HCT116 (cell line): ENCODE measurements around the gene KRTAP12-4. TPM values are rescaled to one million over a fixed set of nuclear protein-coding genes. Genes with fewer than 3 reads are reported as not detected.

ENCODE experiments used
- ATAC-seq: fragments of 200-7000 bp; cut with Tn5 transposase; 2 replicates; pipeline ENCODE4 v1.9.1; 2020; ENCODE audit warnings: mild to moderate bottlenecking, moderate library complexity
- BruUV-seq: library from RNA; stranded (reverse); fragments of 400-500 nt; replicated peaks from 2 replicates; lab custom pipeline; 2021; lab: Mats Ljungman, UMichigan
- CTCF ChIA-PET: fragments of 300-600 bp; sonication (Branson Sonifier 250); formaldehyde crosslinking; loops from one replicate; lab custom pipeline; 2021; ENCODE audit warnings: antibody characterized with exemption; lab: Charles Lee
- POLR2A ChIA-PET: fragments of 300-600, 350-600 bp; sonication (Branson Sonifier 250); formaldehyde crosslinking; loops from one replicate; lab custom pipeline; 2021; ENCODE audit warnings: antibody characterized with exemption; lab: Charles Lee
- RAD21 ChIA-PET, 2 experiments: fragments of 300-600 bp; sonication (Branson Sonifier 250); formaldehyde crosslinking; loops; one replicate each; lab custom pipeline; 2023; ENCODE audit warnings: low total read pairs in 2 of 2; ENCODE audit not compliant: uncharacterized antibody in 2 of 2, unreplicated experiment in 2 of 2, low non-redundant PET in 1 of 2; lab: Charles Lee
- DNase-seq: peaks from one replicate; pipeline ENCODE4 v3.0.0-alpha.2; 2010; ENCODE audit warnings: low read depth, low spot score
- H2AFZ ChIP-seq: fragments of 200-600 bp; shearing (Covaris generic), sonication (generic); 2 replicates; pipeline ENCODE4 v1.6.1; 2017; ENCODE audit warnings: low read depth, mixed run types, mixed read lengths, antibody characterized with exemption, low read length; ENCODE audit not compliant: poor library complexity, severe bottlenecking
- H3K27ac ChIP-seq: 2 replicates; pipeline ENCODE4 v1.5.1; 2012; ENCODE audit warnings: low read depth, low read length
- H3K27me3 ChIP-seq: fragments of 200-600 bp; sonication (generic); 2 replicates; pipeline ENCODE4 v1.6.1; 2016; ENCODE audit warnings: mixed run types, low read length, mixed read lengths; ENCODE audit not compliant: insufficient read depth
- H3K36me3 ChIP-seq, 2 experiments: fragments of 200-500 bp in 1 of 2; fragments of 200-600 bp in 1 of 2; sonication (Bioruptor generic) in 1 of 2; sonication (generic) in 1 of 2; 2 replicates each; pipeline versions ENCODE4 v1.5.1 to v1.6.1; 2014 to 2016; ENCODE audit warnings: low read length in 2 of 2, inconsistent platforms in 1 of 2, mixed read lengths in 1 of 2, mixed run types in 1 of 2; ENCODE audit not compliant: insufficient read depth in 2 of 2, control insufficient read depth in 1 of 2
- H3K4me1 ChIP-seq, 2 experiments: fragments of 200-600 bp in 1 of 2; sonication (generic) in 1 of 2; 2 replicates each; pipeline versions ENCODE4 v1.5.1 to v1.6.1; 2012 to 2017; ENCODE audit warnings: low read length in 2 of 2, inconsistent platforms in 1 of 2, mild to moderate bottlenecking in 1 of 2, mixed read lengths in 1 of 2, mixed run types in 1 of 2, moderate library complexity in 1 of 2; ENCODE audit not compliant: insufficient read depth in 2 of 2, control insufficient read depth in 1 of 2
- H3K4me2 ChIP-seq: fragments of 200-600 bp; sonication (generic); 2 replicates; pipeline ENCODE4 v1.6.1; 2017; ENCODE audit warnings: mixed run types, low read length, mixed read lengths
- H3K4me3 ChIP-seq, 2 experiments: fragments of 200-600 bp in 1 of 2; sonication (generic) in 1 of 2; replicated peaks in 1 of 2; 2 replicates each; pipeline ENCODE4 v1.5.1; 2011 to 2016; ENCODE audit warnings: low read length in 2 of 2, control low read depth in 1 of 2, low read depth in 1 of 2, mild to moderate bottlenecking in 1 of 2, mixed read lengths in 1 of 2, mixed run types in 1 of 2
- H3K79me2 ChIP-seq: fragments of 200-600 bp; sonication (generic); 2 replicates; pipeline ENCODE4 v1.6.1; 2017; ENCODE audit warnings: mild to moderate bottlenecking, mixed run types, low read length, moderate library complexity, mixed read lengths; ENCODE audit not compliant: insufficient read depth
- H3K9ac ChIP-seq: fragments of 200-600 bp; sonication (generic); 2 replicates; pipeline ENCODE4 v1.6.1; 2016; ENCODE audit warnings: low read length, mixed read lengths
- H3K9me2 ChIP-seq: fragments of 200-600 bp; sonication (generic), shearing (Covaris generic); 2 replicates; pipeline ENCODE4 v1.6.1; 2017; ENCODE audit warnings: mixed run types, mild to moderate bottlenecking, moderate library complexity; ENCODE audit not compliant: insufficient read depth
- H3K9me3 ChIP-seq, 2 experiments: fragments of 200-500 bp in 1 of 2; fragments of 200-600 bp in 1 of 2; sonication (Bioruptor generic) in 1 of 2; sonication (generic) in 1 of 2; 2 replicates each; pipeline ENCODE4 v1.6.1; 2014 to 2017; ENCODE audit warnings: low read length in 2 of 2, mixed read lengths in 2 of 2, inconsistent platforms in 1 of 2, low read depth in 1 of 2, mild to moderate bottlenecking in 1 of 2, mixed run types in 1 of 2, moderate library complexity in 1 of 2; ENCODE audit not compliant: control insufficient read depth in 1 of 2, insufficient read depth in 1 of 2
- H4K20me1 ChIP-seq: fragments of 200-600 bp; sonication (generic), shearing (Covaris generic); 2 replicates; pipeline ENCODE4 v1.6.1; 2017; ENCODE audit warnings: mixed run types, mild to moderate bottlenecking, moderate library complexity; ENCODE audit not compliant: insufficient read depth
- CEBPB ChIP-seq: IDR thresholded peaks from 2 replicates; pipeline ENCODE4 v1.6.1; 2012; ENCODE audit warnings: low read depth
- EZH2 ChIP-seq: fragments of 200-600 bp; sonication (generic); IDR thresholded peaks from 2 replicates; pipeline ENCODE4 v1.6.1; 2017; ENCODE audit warnings: antibody characterized with exemption, mixed run types
- RAD21 ChIP-seq: IDR thresholded peaks from 2 replicates; pipeline ENCODE4 v1.6.1; 2012; ENCODE audit warnings: low read depth, mild to moderate bottlenecking
- SRF ChIP-seq: IDR thresholded peaks from 2 replicates; pipeline ENCODE4 v1.6.1; 2012; ENCODE audit warnings: low read depth
- ZNF274 ChIP-seq: fragments of 200-500 bp; sonication (Bioruptor generic); IDR thresholded peaks from 2 replicates; pipeline ENCODE4 v1.6.1; 2014; ENCODE audit warnings: mild to moderate bottlenecking, low read depth, low read length, inconsistent platforms
- intact Hi-C: fragments of 100-400 bp; cut with micrococcal nuclease; formaldehyde crosslinking; loops from 2 replicates; pipeline ENCODE4 v1.10.0; 2022
- total RNA-seq: library from RNA; stranded (reverse); gene quantifications from one replicate; pipeline ENCODE4 v1.2.1, GENCODE V29; 2021; ENCODE audit not compliant: unreplicated experiment
- TF ChIP-seq, protein P1 (sequence below): IDR thresholded peaks from 2 replicates; pipeline ENCODE4 v1.6.1; 2012; ENCODE audit warnings: low read depth
- TF ChIP-seq, protein P2 (sequence below): IDR thresholded peaks from 2 replicates; pipeline ENCODE4 v1.6.1; 2012
- TF ChIP-seq, protein P3 (sequence below): IDR thresholded peaks from 2 replicates; pipeline ENCODE4 v1.6.1; 2011; ENCODE audit warnings: mild to moderate bottlenecking, low read length, moderate library complexity; ENCODE audit not compliant: insufficient replicate concordance; ENCODE audit errors: extremely low read depth
- TF ChIP-seq, protein P4 (sequence below): IDR thresholded peaks from 2 replicates; pipeline ENCODE4 v1.6.1; 2012

The KRTAP12-4 gene
- total RNA-seq, 1 experiment from 2014 or later = not detected

DNA sequence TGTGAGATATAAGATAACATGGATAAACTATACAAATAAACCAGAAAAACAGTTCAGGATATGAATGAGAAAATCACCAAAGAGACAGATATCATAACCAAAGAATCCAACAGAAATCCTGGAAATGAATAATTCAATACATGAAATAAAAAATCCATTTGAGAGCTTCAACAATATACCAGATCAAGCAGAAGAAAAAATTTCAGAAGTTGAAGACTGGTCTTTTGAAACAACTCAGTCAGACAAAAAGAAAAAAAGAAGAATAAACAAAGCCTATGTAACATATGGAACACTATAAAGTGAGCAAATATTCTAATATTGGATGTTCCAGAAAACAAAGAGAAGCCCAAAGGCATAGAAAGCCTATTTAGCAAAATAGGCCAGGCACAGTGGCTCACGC is 17.5 kb upstream of the KRTAP12-4 start:
- intact Hi-C loops = loop anchor here (10.0 kb wide), 1 partner anchor 107 kb away; no protein-coding TSS in a partner anchor
- no peaks in the 10 kb centered on the region for H3K79me2 ChIP-seq
- no peak overlapping the region for H2AFZ ChIP-seq
- DNase-seq = no peak
- H4K20me1 ChIP-seq = no peaks in the 10 kb centered on the region
- BruUV-seq = no TSS peak
- H3K4me2 ChIP-seq = no peak overlapping the region
- no peak overlapping the region for H3K27ac ChIP-seq
- no peaks in the 10 kb centered on the region for H3K4me1 ChIP-seq
- no peak overlapping the region for H3K9ac ChIP-seq
- ChIA-PET CTCF (no interaction called here), POLR2A (no interaction called here), RAD21 (no interaction called here)
- H3K9me2 ChIP-seq = no peaks in the 10 kb centered on the region
- peaks cover 5% of the 10 kb centered on the region; the same call in 1 of the 2 replicates for H3K27me3 ChIP-seq
- 0 out of 4 replicates have a peak, but pooled peaks cover 0 to 3% of the 10 kb centered on the region in 2 experiments for H3K9me3 ChIP-seq
- H3K36me3 ChIP-seq = no peaks in the 10 kb centered on the region
- TF ChIP-seq SRF = no peak
- no peak for TF ChIP-seq RAD21
- no peak for TF ChIP-seq CEBPB
- TF ChIP-seq, protein P1, sequence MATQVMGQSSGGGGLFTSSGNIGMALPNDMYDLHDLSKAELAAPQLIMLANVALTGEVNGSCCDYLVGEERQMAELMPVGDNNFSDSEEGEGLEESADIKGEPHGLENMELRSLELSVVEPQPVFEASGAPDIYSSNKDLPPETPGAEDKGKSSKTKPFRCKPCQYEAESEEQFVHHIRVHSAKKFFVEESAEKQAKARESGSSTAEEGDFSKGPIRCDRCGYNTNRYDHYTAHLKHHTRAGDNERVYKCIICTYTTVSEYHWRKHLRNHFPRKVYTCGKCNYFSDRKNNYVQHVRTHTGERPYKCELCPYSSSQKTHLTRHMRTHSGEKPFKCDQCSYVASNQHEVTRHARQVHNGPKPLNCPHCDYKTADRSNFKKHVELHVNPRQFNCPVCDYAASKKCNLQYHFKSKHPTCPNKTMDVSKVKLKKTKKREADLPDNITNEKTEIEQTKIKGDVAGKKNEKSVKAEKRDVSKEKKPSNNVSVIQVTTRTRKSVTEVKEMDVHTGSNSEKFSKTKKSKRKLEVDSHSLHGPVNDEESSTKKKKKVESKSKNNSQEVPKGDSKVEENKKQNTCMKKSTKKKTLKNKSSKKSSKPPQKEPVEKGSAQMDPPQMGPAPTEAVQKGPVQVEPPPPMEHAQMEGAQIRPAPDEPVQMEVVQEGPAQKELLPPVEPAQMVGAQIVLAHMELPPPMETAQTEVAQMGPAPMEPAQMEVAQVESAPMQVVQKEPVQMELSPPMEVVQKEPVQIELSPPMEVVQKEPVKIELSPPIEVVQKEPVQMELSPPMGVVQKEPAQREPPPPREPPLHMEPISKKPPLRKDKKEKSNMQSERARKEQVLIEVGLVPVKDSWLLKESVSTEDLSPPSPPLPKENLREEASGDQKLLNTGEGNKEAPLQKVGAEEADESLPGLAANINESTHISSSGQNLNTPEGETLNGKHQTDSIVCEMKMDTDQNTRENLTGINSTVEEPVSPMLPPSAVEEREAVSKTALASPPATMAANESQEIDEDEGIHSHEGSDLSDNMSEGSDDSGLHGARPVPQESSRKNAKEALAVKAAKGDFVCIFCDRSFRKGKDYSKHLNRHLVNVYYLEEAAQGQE = no peak
- TF ChIP-seq, protein P2, sequence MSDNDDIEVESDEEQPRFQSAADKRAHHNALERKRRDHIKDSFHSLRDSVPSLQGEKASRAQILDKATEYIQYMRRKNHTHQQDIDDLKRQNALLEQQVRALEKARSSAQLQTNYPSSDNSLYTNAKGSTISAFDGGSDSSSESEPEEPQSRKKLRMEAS = no peak
- TF ChIP-seq, protein P3, sequence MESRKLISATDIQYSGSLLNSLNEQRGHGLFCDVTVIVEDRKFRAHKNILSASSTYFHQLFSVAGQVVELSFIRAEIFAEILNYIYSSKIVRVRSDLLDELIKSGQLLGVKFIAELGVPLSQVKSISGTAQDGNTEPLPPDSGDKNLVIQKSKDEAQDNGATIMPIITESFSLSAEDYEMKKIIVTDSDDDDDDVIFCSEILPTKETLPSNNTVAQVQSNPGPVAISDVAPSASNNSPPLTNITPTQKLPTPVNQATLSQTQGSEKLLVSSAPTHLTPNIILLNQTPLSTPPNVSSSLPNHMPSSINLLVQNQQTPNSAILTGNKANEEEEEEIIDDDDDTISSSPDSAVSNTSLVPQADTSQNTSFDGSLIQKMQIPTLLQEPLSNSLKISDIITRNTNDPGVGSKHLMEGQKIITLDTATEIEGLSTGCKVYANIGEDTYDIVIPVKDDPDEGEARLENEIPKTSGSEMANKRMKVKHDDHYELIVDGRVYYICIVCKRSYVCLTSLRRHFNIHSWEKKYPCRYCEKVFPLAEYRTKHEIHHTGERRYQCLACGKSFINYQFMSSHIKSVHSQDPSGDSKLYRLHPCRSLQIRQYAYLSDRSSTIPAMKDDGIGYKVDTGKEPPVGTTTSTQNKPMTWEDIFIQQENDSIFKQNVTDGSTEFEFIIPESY = no peak
- no peak for TF ChIP-seq ZNF274
- no peak for TF ChIP-seq EZH2
- TF ChIP-seq, protein P4, sequence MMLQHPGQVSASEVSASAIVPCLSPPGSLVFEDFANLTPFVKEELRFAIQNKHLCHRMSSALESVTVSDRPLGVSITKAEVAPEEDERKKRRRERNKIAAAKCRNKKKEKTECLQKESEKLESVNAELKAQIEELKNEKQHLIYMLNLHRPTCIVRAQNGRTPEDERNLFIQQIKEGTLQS = no peak
- ATAC-seq = no peak
- no peak overlapping the region for H3K4me3 ChIP-seq
